SU-DHL-6 (cell line): ENCODE data around the gene VPS26B.

Source experiments
- H2AFZ ChIP-seq: fragments of 200-600 bp; sonication (generic); 2 replicates; pipeline ENCODE4 v1.6.1; 2014; ENCODE audit warnings: low read depth, mild to moderate bottlenecking, moderate library complexity, mixed read lengths, antibody characterized with exemption, low read length; ENCODE audit not compliant: severe bottlenecking
- H3F3A ChIP-seq: fragments of 200-600 bp; shearing (Covaris generic); 2 replicates; pipeline ENCODE4 v1.6.0; 2016; ENCODE audit warnings: antibody characterized with exemption, mild to moderate bottlenecking; ENCODE audit not compliant: insufficient read depth
- H3K27ac ChIP-seq: fragments of 200-600 bp; sonication (generic); 2 replicates; pipeline ENCODE4 v1.5.1; 2016; ENCODE audit warnings: low read depth, mild to moderate bottlenecking, low read length, moderate library complexity, mixed read lengths
- H3K27me3 ChIP-seq: fragments of 200-600 bp; sonication (generic), shearing (Covaris generic); 2 replicates; pipeline ENCODE4 v1.6.0; 2014; ENCODE audit warnings: mild to moderate bottlenecking, low read length
- H3K36me3 ChIP-seq: fragments of 200-600 bp; sonication (generic); 2 replicates; pipeline ENCODE4 v1.6.1; 2014; ENCODE audit warnings: mild to moderate bottlenecking, low read length, mixed read lengths
- H3K4me2 ChIP-seq: fragments of 300-600, 200-600 bp; shearing (Covaris generic), sonication (generic); 2 replicates; pipeline ENCODE4 v1.6.0; 2014; ENCODE audit warnings: low read length, low read depth, mild to moderate bottlenecking; ENCODE audit not compliant: poor library complexity, severe bottlenecking
- H3K4me3 ChIP-seq: fragments of 200-600 bp; sonication (generic); 2 replicates; pipeline ENCODE4 v1.5.1; 2014; ENCODE audit warnings: antibody characterized with exemption, low read length, mild to moderate bottlenecking, mixed read lengths; ENCODE audit not compliant: insufficient read depth, poor library complexity, severe bottlenecking
- H3K79me2 ChIP-seq: fragments of 200-600 bp; sonication (generic); 2 replicates; pipeline ENCODE4 v1.6.1; 2014; ENCODE audit warnings: mild to moderate bottlenecking, low read length, moderate library complexity; ENCODE audit not compliant: insufficient read depth
- H3K9ac ChIP-seq: fragments of 200-600 bp; sonication (generic); 2 replicates; pipeline ENCODE4 v1.7.0; 2014; ENCODE audit warnings: mild to moderate bottlenecking, low read length
- H3K9me2 ChIP-seq: fragments of 200-600 bp; sonication (generic); replicated peaks from 2 replicates; pipeline ENCODE4 v1.6.1; 2014; ENCODE audit warnings: low read length; ENCODE audit not compliant: insufficient read depth
- H3K9me3 ChIP-seq: fragments of 200-600 bp; sonication (generic); 2 replicates; pipeline ENCODE4 v1.6.1; 2014; ENCODE audit warnings: low read length, mixed read lengths; ENCODE audit not compliant: insufficient read depth
- H4K20me1 ChIP-seq: fragments of 200-600 bp; sonication (generic); 2 replicates; pipeline ENCODE4 v1.6.1; 2014; ENCODE audit warnings: low read depth, mild to moderate bottlenecking, antibody characterized with exemption, low read length, moderate library complexity, mixed read lengths
- CTCF ChIP-seq: fragments of 200-600 bp; sonication (generic); IDR thresholded peaks from one replicate; pipeline ENCODE4 v1.5.1; 2017; ENCODE audit warnings: antibody characterized with exemption, mild to moderate bottlenecking, low read length, moderate library complexity; ENCODE audit not compliant: insufficient read depth, poor library complexity, severe bottlenecking
- EZH2phosphoT487 ChIP-seq: fragments of 200-600 bp; sonication (generic), shearing (Covaris generic); conservative IDR thresholded peaks from 2 replicates; pipeline ENCODE4 v1.6.1; 2018; ENCODE audit warnings: mild to moderate bottlenecking, antibody characterized with exemption, low read length, moderate library complexity, mixed read lengths

The VPS26B gene

GRCh38 chr11:134290646-134291045 lies 66.2 kb downstream of the VPS26B start:
- Histone ChIP-seq H3K79me2 (no peaks in the 10 kb centered on the region), H3K4me2 (no peak overlapping the region), H3K9me2 (no peaks in the 10 kb centered on the region)

GRCh38 chr11:134291196-134291595 lies 66.7 kb downstream of the VPS26B start:
- TF ChIP-seq CTCF, result no peak
- TF ChIP-seq EZH2phosphoT487, result no peak
- H3F3A ChIP-seq, result no peaks in the 10 kb centered on the region
- H3K4me2 ChIP-seq, result no peak overlapping the region
- H3K36me3 ChIP-seq, result no peaks in the 10 kb centered on the region
- no peaks in the 10 kb centered on the region for H4K20me1 ChIP-seq
- no peaks in the 10 kb centered on the region for H3K79me2 ChIP-seq
- H3K27me3 ChIP-seq, result no peaks in the 10 kb centered on the region
- H3K27ac ChIP-seq, result no peak overlapping the region
- H3K9me2 ChIP-seq, result no peaks in the 10 kb centered on the region
- no peak overlapping the region for H2AFZ ChIP-seq
- no peak overlapping the region for H3K9ac ChIP-seq
- no peak overlapping the region for H3K4me3 ChIP-seq
- no peaks in the 10 kb centered on the region for H3K9me3 ChIP-seq

More at GRCh38 chr11:134290646-134291045, 66.2 kb downstream of the VPS26B start:
- Histone ChIP-seq H3K9ac (no peak overlapping the region), H3F3A (no peaks in the 10 kb centered on the region), H3K27ac (no peak overlapping the region), H3K36me3 (no peaks in the 10 kb centered on the region), H3K9me3 (no peaks in the 10 kb centered on the region), H4K20me1 (no peaks in the 10 kb centered on the region), H2AFZ (no peak overlapping the region), H3K4me3 (no peak overlapping the region), H3K27me3 (no peaks in the 10 kb centered on the region)
- TF ChIP-seq CTCF, result no peak
- TF ChIP-seq EZH2phosphoT487, result no peak

- Histone ChIP-seq H3K27me3 (no peaks in the 10 kb centered on the region), H3K36me3 (no peaks in the 10 kb centered on the region), H3K9ac (no peak overlapping the region), H3K4me2 (no peak overlapping the region), H3K9me2 (no peaks in the 10 kb centered on the region), H3F3A (no peaks in the 10 kb centered on the region), H3K79me2 (no peaks in the 10 kb centered on the region), H3K9me3 (no peaks in the 10 kb centered on the region), H2AFZ (no peak overlapping the region), H3K27ac (no peak overlapping the region), H3K4me3 (no peak overlapping the region), H4K20me1 (no peaks in the 10 kb centered on the region)
- TF ChIP-seq EZH2phosphoT487 (no peak), CTCF (no peak)
These were observed 68.2 kb downstream of the VPS26B start for GRCh38 chr11:134292661-134293060.
